DMS53 treated with DMSO at 0.1 percent for 48 hours (cell line): ENCODE measurements around the gene GSTM3.
A peak's percentile ranks its signal among the peaks of the same experiment; 100 is the strongest.

Source experiments
- DNase-seq: peaks from one replicate; lab custom pipeline; 2025; ENCODE audit not compliant: unreplicated experiment; lab: John Stamatoyannopoulos, UW

Gene GSTM3

GRCh38 chr1:109740615-109741373, at the start of gene GSTM3:
Gene GSTM3, minus strand, starts transcription at chr1:109741038. Its CDS starts 751 bp downstream, at chr1:109740287.
- peak; percentile 44 for DNase-seq

- DNase-seq = no peak
These were observed 49.5 kb upstream of the GSTM3 start for GRCh38 chr1:109790329-109790728.

GRCh38 chr1:109789551-109790180, 48.8 kb upstream of the GSTM3 start:
- no peak for DNase-seq

- no peak for DNase-seq
These were observed 48.1 kb upstream of the GSTM3 start for GRCh38 chr1:109788695-109789521.

DNA sequence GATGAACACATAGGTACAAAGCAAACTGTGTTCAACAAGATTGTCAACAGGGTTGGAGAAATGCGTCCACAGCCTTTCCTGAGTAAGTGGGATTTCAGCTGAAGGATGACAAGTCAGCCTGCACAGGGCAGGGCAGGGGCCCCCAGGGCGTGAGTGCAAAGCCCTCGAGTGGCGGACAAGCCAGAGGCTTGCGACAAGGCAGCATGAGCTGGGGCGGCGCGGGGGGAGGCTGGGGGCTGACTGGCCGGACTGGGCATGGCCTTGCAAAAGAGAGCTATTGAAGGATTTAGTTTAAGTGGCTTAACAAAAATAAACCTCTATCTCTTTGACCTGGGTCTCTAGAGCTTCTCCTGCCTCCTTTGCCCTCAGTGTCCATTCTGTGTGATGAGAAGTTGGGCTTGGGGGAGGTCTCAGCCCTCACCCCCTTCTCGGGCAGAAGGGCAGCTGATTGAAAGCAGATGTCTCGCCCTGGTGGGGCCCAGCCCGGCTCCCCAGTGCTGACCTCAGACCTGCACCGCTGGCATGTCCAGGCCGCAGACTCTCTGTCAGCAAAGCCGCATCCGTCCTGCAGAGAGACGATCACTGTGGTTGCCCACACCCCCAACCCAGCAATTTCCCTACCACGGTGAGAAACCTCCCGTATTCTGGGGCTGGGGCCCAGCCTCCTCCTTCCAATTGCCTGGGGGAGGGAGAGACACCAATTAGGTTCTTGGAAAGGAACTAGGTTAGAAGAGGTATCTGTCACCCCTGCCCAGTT, 47.2 kb upstream of the GSTM3 start:
- DNase-seq = no peak

GRCh38 chr1:109787211-109787844, 46.5 kb upstream of the GSTM3 start:
- DNase-seq = no peak

DNA sequence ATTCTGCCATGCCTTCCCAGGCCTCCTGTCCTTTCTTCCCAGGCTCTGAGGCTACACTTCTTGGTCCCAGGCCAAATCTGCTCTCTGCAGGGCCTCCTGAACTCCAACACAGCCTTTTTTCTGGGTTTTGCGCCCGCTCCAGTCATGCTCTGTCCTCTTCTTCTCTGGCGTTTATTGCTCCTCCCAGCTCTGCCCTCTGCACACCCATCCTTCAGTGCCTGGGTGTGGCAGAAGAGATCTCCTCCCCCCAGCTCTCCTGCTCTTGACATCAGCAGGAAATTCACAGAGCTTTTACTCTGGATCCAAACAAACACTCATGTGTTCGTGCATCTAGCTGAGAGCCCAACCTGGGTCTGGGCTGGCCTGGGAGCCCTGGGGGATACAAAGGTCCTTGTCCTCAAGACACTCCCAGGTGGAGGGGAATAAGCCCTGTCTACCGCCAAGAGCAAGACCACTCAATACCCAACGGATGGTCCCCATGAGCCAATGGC, 45.7 kb upstream of the GSTM3 start:
- peak; percentile 7 for DNase-seq

GRCh38 chr1:109786112-109786480, 45.3 kb upstream of the GSTM3 start:
- DNase-seq = no peak

GRCh38 chr1:109785446-109786111, 44.7 kb upstream of the GSTM3 start:
- no peak for DNase-seq

GRCh38 chr1:109784551-109785252, 43.9 kb upstream of the GSTM3 start:
- DNase-seq = no peak

- no peak for DNase-seq
These were observed 42.6 kb upstream of the GSTM3 start for GRCh38 chr1:109783436-109783835.

- no peak for DNase-seq
These were observed 42.1 kb upstream of the GSTM3 start for GRCh38 chr1:109782927-109783326.

DNA sequence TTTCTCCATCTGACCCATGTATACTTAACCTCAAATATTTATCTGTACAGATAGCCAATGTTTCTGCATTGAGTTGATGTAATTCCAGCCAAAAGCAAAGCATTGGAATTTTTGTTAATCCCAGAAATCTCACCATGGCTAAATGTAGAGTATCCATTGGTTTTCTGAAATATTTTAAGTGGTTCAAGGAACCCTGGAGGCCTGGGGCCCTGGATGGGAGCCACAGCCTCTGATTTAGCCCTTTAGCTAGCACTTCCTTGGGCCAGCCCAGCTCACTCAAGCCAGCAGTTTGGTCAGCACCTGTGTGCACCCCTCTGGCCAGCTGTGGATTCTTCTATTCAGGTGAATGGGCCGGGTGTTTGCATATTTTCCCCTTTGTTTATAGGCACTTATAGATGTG, 41.7 kb upstream of the GSTM3 start:
- no peak for DNase-seq

- no peak for DNase-seq
These were observed 41.0 kb upstream of the GSTM3 start for GRCh38 chr1:109781806-109782205.

GRCh38 chr1:109780982-109781381, 40.1 kb upstream of the GSTM3 start:
- DNase-seq = no peak

DNA sequence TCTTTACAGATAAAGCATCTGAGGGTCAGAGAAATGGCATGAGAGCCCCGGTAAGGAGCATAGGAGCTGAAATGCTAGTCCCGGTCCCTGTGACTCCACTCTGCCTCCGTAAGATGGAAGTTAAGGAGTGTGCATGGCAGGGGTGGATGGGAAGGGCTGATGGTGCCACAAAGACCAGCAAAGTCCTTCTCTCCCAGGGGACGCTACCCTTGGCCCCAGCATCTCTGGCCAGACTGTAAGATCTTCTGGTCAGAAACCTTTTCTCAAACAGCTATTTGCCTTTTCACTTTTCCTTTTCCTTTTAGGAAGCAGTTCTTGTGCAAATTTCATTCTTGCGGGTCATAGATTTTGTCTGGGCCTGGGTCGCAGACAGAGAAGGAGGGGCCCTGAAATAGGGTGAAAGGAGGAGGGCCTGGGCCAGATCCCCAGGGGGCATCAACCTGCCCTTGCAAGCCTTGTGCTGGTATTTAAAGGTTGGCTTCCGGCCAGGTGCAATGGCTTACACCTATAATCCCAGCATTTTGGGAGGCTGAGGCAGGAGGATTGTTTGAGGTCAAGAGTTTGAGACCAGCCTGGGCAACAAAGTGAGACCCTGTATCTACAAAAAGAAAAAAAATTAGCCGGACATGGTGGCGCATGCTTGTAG, 37.3 kb upstream of the GSTM3 start:
- DNase-seq = no peak

GRCh38 chr1:109777436-109777835, 36.6 kb upstream of the GSTM3 start:
- no peak for DNase-seq

DNA sequence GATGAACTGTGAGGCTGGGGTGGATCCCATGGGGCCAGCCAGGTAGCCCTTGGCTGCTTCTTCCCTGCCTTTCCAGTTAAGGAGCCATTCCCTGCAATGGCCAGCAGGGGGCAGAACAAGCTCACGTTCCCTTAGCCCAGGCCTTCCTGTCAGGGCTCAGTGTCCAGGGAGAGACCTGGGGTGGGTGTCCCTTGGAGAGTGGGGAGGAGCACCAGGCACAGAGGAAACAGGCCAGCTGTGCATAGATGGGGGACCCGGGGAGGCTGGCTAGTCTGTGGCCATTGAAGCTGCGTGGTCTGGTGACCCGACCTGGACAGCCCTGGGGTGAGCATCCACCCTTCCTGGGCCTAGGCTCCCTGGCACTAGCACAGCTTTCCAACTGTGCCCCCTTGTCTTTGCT, 36.1 kb upstream of the GSTM3 start:
- DNase-seq = peak; percentile 68
